Parathyroid adenoma (tissue), 2 donors: ENCODE measurements around the gene OPCML.

Experiments
- H2AFZ ChIP-seq: fragments of 300-600 bp; sonication (generic); one replicate; pipeline ENCODE4 v1.7.0; 2017; ENCODE audit warnings: antibody characterized with exemption, mild to moderate bottlenecking
- H3K27ac ChIP-seq: fragments of 300-600 bp; sonication (generic); one replicate; pipeline ENCODE4 v1.7.0; 2017
- H3K27me3 ChIP-seq: fragments of 300-600 bp; sonication (generic); one replicate; pipeline ENCODE4 v1.7.0; 2017; ENCODE audit warnings: low read length; ENCODE audit not compliant: control insufficient read depth, insufficient read depth
- H3K36me3 ChIP-seq: fragments of 300-600 bp; sonication (generic); one replicate; pipeline ENCODE4 v1.7.0; 2017; ENCODE audit warnings: low read length; ENCODE audit not compliant: control insufficient read depth, insufficient read depth
- H3K4me1 ChIP-seq: fragments of 300-600 bp; sonication (generic); one replicate; pipeline ENCODE4 v1.7.0; 2017; ENCODE audit warnings: control low read depth
- H3K4me2 ChIP-seq: fragments of 300-600 bp; sonication (generic); one replicate; pipeline ENCODE4 v1.7.0; 2017; ENCODE audit warnings: low read length
- H3K4me3 ChIP-seq: fragments of 300-600 bp; sonication (generic); one replicate; pipeline ENCODE4 v1.7.0; 2017; ENCODE audit warnings: low read depth, low read length
- H3K79me2 ChIP-seq: fragments of 300-600 bp; sonication (generic); one replicate; pipeline ENCODE4 v1.7.0; 2017; ENCODE audit warnings: control low read depth
- H3K9ac ChIP-seq: fragments of 300-600 bp; sonication (generic); one replicate; pipeline ENCODE4 v1.7.0; 2017; ENCODE audit warnings: mild to moderate bottlenecking
- H3K9me3 ChIP-seq: fragments of 300-600 bp; sonication (generic); one replicate; pipeline ENCODE4 v1.7.0; 2017; ENCODE audit warnings: low read length; ENCODE audit not compliant: control insufficient read depth
- TF ChIP-seq, protein P1 (sequence below): fragments of 300-600 bp; sonication (generic); IDR thresholded peaks from one replicate; pipeline ENCODE4 v1.7.0; 2017; ENCODE audit warnings: antibody characterized with exemption, mild to moderate bottlenecking
- donor health status: primary hyperparathyroidism.

OPCML gene

DNA sequence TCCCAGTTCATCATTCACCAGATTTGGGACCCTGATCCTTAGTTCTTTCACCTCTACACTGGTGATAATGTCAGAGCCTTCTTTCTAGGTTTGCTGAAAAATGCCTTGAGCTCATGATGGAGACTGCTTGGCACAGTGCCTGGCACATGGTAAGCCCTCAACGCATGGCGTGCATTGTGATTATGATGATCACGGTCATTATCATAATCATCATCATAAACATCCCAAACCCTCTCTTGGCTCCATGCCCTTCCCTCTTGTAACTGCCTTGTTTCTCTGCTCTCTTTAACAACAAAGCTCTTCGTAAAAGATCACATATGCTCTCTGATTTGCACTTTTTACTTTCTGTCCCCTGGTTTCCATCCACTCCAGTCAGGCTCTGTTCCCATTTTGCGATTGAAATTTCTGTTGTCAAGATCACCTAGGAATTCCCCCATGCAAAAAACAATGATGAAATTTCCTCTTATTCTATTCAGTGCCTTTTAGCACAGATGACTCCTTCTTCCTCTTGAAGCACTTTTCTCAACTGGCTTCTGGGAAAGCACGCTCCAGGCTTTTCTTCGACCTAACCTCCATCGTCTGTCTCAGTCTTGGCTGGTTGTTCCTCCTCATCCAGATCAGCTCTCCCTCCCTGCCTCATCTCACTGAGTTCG, 479.1 kb downstream of the OPCML start:
- no peak overlapping the region for H3K4me2 ChIP-seq
- H3K27me3 ChIP-seq, result no peaks in the 10 kb centered on the region
- H3K27ac ChIP-seq, result no peak overlapping the region
- no peaks in the 10 kb centered on the region for H3K9me3 ChIP-seq
- H3K4me1 ChIP-seq, result no peaks in the 10 kb centered on the region
- no peaks in the 10 kb centered on the region for H3K79me2 ChIP-seq
- no peak overlapping the region for H3K9ac ChIP-seq
- H2AFZ ChIP-seq, result no peak overlapping the region
- TF ChIP-seq, protein P1, sequence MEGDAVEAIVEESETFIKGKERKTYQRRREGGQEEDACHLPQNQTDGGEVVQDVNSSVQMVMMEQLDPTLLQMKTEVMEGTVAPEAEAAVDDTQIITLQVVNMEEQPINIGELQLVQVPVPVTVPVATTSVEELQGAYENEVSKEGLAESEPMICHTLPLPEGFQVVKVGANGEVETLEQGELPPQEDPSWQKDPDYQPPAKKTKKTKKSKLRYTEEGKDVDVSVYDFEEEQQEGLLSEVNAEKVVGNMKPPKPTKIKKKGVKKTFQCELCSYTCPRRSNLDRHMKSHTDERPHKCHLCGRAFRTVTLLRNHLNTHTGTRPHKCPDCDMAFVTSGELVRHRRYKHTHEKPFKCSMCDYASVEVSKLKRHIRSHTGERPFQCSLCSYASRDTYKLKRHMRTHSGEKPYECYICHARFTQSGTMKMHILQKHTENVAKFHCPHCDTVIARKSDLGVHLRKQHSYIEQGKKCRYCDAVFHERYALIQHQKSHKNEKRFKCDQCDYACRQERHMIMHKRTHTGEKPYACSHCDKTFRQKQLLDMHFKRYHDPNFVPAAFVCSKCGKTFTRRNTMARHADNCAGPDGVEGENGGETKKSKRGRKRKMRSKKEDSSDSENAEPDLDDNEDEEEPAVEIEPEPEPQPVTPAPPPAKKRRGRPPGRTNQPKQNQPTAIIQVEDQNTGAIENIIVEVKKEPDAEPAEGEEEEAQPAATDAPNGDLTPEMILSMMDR, result no peak
- H3K36me3 ChIP-seq, result no peaks in the 10 kb centered on the region
- no peak overlapping the region for H3K4me3 ChIP-seq

DNA sequence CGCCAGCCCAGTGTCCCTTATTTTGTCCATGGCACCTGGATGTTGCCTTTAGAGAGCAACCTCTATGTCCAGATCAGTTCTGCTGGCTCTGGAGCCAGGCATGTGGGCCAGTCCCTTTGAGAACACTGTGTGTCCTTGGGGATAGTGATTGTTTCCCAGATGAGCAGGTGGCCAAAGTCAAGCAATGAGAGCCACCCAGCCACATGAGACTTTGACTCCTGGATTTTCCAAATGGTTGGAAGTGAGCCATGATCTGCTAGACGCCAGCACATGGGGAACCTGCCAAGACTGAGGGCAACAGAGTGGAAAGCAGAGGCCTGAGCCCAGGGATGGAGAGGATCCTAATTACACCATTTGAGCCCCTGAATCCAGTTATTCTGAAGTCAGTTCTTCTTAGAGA, 479.8 kb downstream of the OPCML start:
- no peaks in the 10 kb centered on the region for H3K27me3 ChIP-seq
- no peak overlapping the region for H3K27ac ChIP-seq
- TF ChIP-seq, protein P1, result no peak
- no peak overlapping the region for H2AFZ ChIP-seq
- H3K79me2 ChIP-seq, result no peaks in the 10 kb centered on the region
- H3K36me3 ChIP-seq, result no peaks in the 10 kb centered on the region
- H3K9me3 ChIP-seq, result no peaks in the 10 kb centered on the region
- H3K9ac ChIP-seq, result no peak overlapping the region
- no peak overlapping the region for H3K4me3 ChIP-seq
- H3K4me1 ChIP-seq, result no peaks in the 10 kb centered on the region
- no peak overlapping the region for H3K4me2 ChIP-seq

DNA sequence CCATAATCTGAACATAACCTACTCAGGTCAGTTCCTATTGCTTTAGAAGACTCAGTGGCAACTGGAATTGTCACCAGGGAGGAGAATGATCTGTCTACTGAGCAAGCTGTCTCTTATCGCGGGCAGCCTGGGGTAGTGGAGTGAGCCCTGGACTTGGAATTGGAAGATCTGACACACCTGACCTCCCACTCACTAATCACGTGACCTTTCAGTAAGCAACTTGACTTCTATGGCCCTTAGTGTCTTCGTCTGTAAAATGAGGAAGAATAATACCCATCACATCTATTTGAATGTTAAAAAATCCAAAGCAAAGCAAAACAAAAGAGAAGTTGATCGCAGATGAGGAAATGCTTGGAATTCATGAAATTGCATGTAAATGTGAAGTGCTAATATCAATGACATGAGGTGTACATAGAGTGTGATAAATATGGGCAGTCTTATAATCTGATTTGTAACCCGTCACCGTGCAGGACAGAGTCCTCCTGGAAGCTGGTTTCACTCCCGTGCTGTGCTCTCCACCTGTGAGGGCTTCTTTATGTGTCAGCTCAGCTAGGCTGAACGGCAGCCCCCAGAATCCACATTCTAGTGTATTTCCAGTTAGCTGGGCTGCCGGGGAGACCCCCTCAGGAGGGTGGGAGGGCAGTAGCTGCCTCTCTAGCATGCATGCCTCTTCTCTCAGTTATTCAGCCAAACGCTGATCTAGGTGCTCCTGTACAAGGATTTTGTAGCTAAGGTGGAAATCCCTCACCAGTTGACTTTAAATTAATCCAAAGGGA, 482.9 kb downstream of the OPCML start:
- TF ChIP-seq, protein P1, result no peak
- H3K36me3 ChIP-seq, result no peaks in the 10 kb centered on the region
- H2AFZ ChIP-seq, result no peak overlapping the region
- H3K9ac ChIP-seq, result no peak overlapping the region
- no peaks in the 10 kb centered on the region for H3K27me3 ChIP-seq
- no peaks in the 10 kb centered on the region for H3K9me3 ChIP-seq
- no peak overlapping the region for H3K4me2 ChIP-seq
- no peak overlapping the region for H3K27ac ChIP-seq
- no peak overlapping the region for H3K4me3 ChIP-seq
- H3K79me2 ChIP-seq, result no peaks in the 10 kb centered on the region
- no peaks in the 10 kb centered on the region for H3K4me1 ChIP-seq

DNA sequence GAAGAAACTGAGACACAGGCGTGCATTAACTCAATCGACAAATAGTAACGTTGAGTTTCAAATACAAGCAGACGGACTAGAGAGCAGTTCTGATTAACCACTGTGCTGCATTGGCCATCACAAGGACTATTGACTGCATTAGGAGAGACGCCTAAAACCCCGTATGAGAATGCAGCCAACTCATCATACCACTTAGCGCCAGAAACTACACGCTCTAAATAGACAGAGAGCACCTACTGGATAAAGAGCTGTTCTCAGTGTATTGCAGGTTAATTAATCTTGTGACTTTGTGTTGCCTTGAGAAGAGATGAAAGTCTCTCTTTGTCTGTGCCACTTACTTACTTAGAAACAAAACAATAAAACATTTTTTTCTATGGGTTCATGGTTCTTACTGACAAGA, 484.0 kb downstream of the OPCML start:
- H3K27ac ChIP-seq, result no peak overlapping the region
- H3K36me3 ChIP-seq, result no peaks in the 10 kb centered on the region
- H3K4me1 ChIP-seq, result no peaks in the 10 kb centered on the region
- H3K4me3 ChIP-seq, result no peak overlapping the region
- no peak overlapping the region for H3K4me2 ChIP-seq
- TF ChIP-seq, protein P1, result no peak
- no peaks in the 10 kb centered on the region for H3K27me3 ChIP-seq
- H3K9ac ChIP-seq, result no peak overlapping the region
- no peaks in the 10 kb centered on the region for H3K79me2 ChIP-seq
- H3K9me3 ChIP-seq, result no peaks in the 10 kb centered on the region
- no peak overlapping the region for H2AFZ ChIP-seq

DNA sequence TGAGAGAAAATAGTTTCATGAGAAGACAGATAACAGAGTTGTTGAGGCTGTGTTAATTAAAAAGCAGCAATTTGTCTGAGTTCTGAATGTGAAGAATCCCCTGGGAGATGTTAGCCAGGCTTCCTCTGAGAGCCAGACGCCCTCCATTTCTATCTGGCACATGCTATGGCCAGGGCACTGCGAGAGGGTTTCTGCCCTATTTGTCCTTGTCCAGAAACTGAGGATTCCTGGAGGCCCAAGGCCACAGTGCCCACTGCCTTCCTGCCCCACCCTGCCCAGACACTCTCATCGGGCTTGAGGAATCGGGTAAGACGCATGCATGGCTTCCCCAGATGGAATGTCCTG, 484.6 kb downstream of the OPCML start:
- Histone ChIP-seq H3K79me2 (no peaks in the 10 kb centered on the region), H3K27me3 (no peaks in the 10 kb centered on the region)

More for the DNA sequence above, 484.6 kb downstream of the OPCML start:
- H3K36me3 ChIP-seq, result no peaks in the 10 kb centered on the region
- no peak overlapping the region for H3K9ac ChIP-seq
- no peak overlapping the region for H3K4me2 ChIP-seq
- no peak overlapping the region for H3K27ac ChIP-seq
- H2AFZ ChIP-seq, result no peak overlapping the region
- no peaks in the 10 kb centered on the region for H3K4me1 ChIP-seq
- TF ChIP-seq, protein P1, result no peak
- H3K4me3 ChIP-seq, result no peak overlapping the region
- no peaks in the 10 kb centered on the region for H3K9me3 ChIP-seq
